ENCODE measurements around the gene BRPF3. TPM values are rescaled to one million over a fixed set of nuclear protein-coding genes. Genes with fewer than 3 reads are reported as not detected.

BRPF3 gene
- polyA plus RNA-seq, 3 donors, result 1.1 to 9.2 (median 1.3) TPM

DNA sequence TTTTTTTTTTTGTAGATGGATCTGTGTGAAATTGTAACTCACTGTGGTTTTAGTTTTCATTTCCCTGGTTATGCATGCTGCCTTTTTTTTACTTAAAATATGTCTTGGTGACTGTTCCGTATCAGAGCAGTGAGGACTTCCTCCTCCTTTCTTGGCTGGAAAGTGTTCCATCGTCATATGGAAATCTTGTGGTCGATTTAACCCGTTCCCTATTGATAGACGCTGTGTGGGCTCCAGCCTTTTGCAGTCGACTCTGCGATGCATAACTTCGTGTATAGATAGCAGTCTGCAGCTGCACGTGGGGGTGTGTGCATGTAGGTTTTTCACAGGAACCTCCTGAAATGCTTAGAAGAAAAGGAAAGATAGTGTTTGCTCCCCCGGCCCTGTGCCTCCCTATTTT is 45.2 kb downstream of the BRPF3 start:
- peak; percentile 65 to 73 (median 71) for DNase-seq
- 7% methylated on average over 9 of the region's 10 CpGs for WGBS (ENCODE audit: insufficient coverage)
- Histone ChIP-seq H3K4me1 (ENCODE audit: control insufficient read depth in 1 of 2, insufficient read depth in 2 of 2, low read length in 2 of 2) (peaks cover 44 to 54% of the 10 kb centered on the region in 2 donors), H2AFZ (ENCODE audit: insufficient read depth, low read depth, low read length, poor library complexity, severe bottlenecking) (no peak overlapping the region), H4K20me1 (ENCODE audit: insufficient read depth, low read length) (no peaks in the 10 kb centered on the region), H3K9me3 (replicated peaks in 1 of 2; ENCODE audit: control insufficient read depth in 1 of 2, insufficient read depth in 1 of 2, low read length in 2 of 2) (no peaks in the 10 kb centered on the region), H3K4me3 (replicated peaks in 1 of 3; ENCODE audit: low read depth in 2 of 3, low read length in 3 of 3) (peak overlapping the region in 1 of 3 experiments; percentile 63), H3K79me2 (ENCODE audit: insufficient read depth, low read length) (no peaks in the 10 kb centered on the region), H3K27ac (ENCODE audit: low read depth in 1 of 2, low read length in 2 of 2) (peak overlapping the region in 1 of 2 donors; percentile 79), H3K9ac (ENCODE audit: insufficient read depth, low read length, poor library complexity, severe bottlenecking) (peak overlapping the region; percentile 11), H3K36me3 (replicated peaks in 1 of 2; ENCODE audit: control insufficient read depth in 1 of 2, insufficient read depth in 2 of 2, low read length in 2 of 2) (no peaks in the 10 kb centered on the region), H3K27me3 (ENCODE audit: control insufficient read depth in 2 of 2, insufficient read depth in 2 of 2, low read length in 2 of 2) (no peaks in the 10 kb centered on the region), H3K4me2 (replicated peaks; ENCODE audit: extremely low read depth, low read length, poor library complexity, severe bottlenecking) (peak overlapping the region; percentile 66)
- peaks cover 0 to 9% (median 7%) of the 10 kb centered on the region in 3 donors for H3K27me3 Mint-ChIP-seq (ENCODE audit: low read depth in 3 of 3)
- H3K4me3 Mint-ChIP-seq, result peak overlapping the region; percentile 75 to 90
- peaks cover 0 to 2% (median 0%) of the 10 kb centered on the region in 7 donors for H3K9me3 Mint-ChIP-seq
- peaks cover 56% of the 10 kb centered on the region for H3K4me1 Mint-ChIP-seq
- intact Hi-C loops (cut with micrococcal nuclease), result no loop called here
- TF ChIP-seq, protein P1, sequence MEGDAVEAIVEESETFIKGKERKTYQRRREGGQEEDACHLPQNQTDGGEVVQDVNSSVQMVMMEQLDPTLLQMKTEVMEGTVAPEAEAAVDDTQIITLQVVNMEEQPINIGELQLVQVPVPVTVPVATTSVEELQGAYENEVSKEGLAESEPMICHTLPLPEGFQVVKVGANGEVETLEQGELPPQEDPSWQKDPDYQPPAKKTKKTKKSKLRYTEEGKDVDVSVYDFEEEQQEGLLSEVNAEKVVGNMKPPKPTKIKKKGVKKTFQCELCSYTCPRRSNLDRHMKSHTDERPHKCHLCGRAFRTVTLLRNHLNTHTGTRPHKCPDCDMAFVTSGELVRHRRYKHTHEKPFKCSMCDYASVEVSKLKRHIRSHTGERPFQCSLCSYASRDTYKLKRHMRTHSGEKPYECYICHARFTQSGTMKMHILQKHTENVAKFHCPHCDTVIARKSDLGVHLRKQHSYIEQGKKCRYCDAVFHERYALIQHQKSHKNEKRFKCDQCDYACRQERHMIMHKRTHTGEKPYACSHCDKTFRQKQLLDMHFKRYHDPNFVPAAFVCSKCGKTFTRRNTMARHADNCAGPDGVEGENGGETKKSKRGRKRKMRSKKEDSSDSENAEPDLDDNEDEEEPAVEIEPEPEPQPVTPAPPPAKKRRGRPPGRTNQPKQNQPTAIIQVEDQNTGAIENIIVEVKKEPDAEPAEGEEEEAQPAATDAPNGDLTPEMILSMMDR (IDR thresholded peaks at IDR 0.05), result no peak
- H3K27ac Mint-ChIP-seq, result peak overlapping the region; percentile 77 to 90 (median 79)
- peaks cover 0 to 4% of the 10 kb centered on the region in 2 donors for H3K36me3 Mint-ChIP-seq

DNA sequence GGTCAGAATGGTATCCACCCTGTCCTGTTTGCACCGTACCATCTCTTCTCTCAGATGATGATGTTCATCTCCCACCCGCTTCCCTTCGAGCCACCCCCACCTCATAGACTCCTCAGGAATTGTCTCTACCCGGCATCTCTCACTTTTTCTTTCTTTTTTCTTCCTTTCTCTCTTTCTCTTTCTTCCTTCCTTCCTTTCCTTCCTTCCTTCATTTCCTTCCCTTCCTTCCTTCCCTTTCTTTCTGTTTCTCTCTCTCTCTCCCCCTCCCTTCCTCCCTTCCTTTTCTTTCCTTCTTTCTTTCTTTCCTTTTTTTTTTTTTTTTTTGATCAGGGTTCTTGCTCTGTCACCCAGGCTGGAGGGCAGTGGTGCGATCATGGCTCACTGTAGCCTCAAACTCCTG is 45.6 kb downstream of the BRPF3 start:
- peak overlapping the region in 1 of 2 donors; percentile 79 for H3K27ac ChIP-seq (ENCODE audit: low read depth in 1 of 2, low read length in 2 of 2)
- no peaks in the 10 kb centered on the region for H3K27me3 ChIP-seq (ENCODE audit: control insufficient read depth in 2 of 2, insufficient read depth in 2 of 2, low read length in 2 of 2)
- intact Hi-C loops (cut with micrococcal nuclease), result no loop called here
- H3K4me1 ChIP-seq (ENCODE audit: control insufficient read depth in 1 of 2, insufficient read depth in 2 of 2, low read length in 2 of 2), result peaks cover 49 to 58% of the 10 kb centered on the region in 2 donors
- WGBS (ENCODE audit: insufficient coverage), result 61% methylated on average over 5 of the region's 5 CpGs
- peak overlapping the region in 1 of 3 experiments; percentile 63 for H3K4me3 ChIP-seq (replicated peaks in 1 of 3; ENCODE audit: low read depth in 2 of 3, low read length in 3 of 3)
- no peak overlapping the region for H2AFZ ChIP-seq (ENCODE audit: insufficient read depth, low read depth, low read length, poor library complexity, severe bottlenecking)
- TF ChIP-seq, protein P1 (IDR thresholded peaks at IDR 0.05), result no peak
- peaks cover 0 to 10% (median 5%) of the 10 kb centered on the region in 3 donors for H3K27me3 Mint-ChIP-seq (ENCODE audit: low read depth in 3 of 3)
- H3K36me3 Mint-ChIP-seq, result peaks cover 0 to 4% of the 10 kb centered on the region in 2 donors
- DNase-seq, result no peak
- peak overlapping the region; percentile 66 for H3K4me2 ChIP-seq (replicated peaks; ENCODE audit: extremely low read depth, low read length, poor library complexity, severe bottlenecking)
- H3K9ac ChIP-seq (ENCODE audit: insufficient read depth, low read length, poor library complexity, severe bottlenecking), result peak overlapping the region; percentile 11
- no peaks in the 10 kb centered on the region for H3K79me2 ChIP-seq (ENCODE audit: insufficient read depth, low read length)
- H3K9me3 Mint-ChIP-seq, result peaks cover 0 to 2% (median 0%) of the 10 kb centered on the region in 7 donors
- no peaks in the 10 kb centered on the region for H3K9me3 ChIP-seq (replicated peaks in 1 of 2; ENCODE audit: control insufficient read depth in 1 of 2, insufficient read depth in 1 of 2, low read length in 2 of 2)
- no peaks in the 10 kb centered on the region for H4K20me1 ChIP-seq (ENCODE audit: insufficient read depth, low read length)
- peak overlapping the region; percentile 75 to 90 for H3K4me3 Mint-ChIP-seq
- no peaks in the 10 kb centered on the region for H3K36me3 ChIP-seq (replicated peaks in 1 of 2; ENCODE audit: control insufficient read depth in 1 of 2, insufficient read depth in 2 of 2, low read length in 2 of 2)
- peak overlapping the region in 5 of 7 donors; percentile 77 to 86 (median 79) for H3K27ac Mint-ChIP-seq
- peaks cover 60% of the 10 kb centered on the region for H3K4me1 Mint-ChIP-seq

Data from CD14-positive monocyte (primary cell).